Measurements from ENCODE around the gene FGD2.

- TF ChIP-seq CTCF (IDR thresholded peaks at IDR 0.05) (no peak), EP300 (IDR thresholded peaks at IDR 0.05; ENCODE audit: low read depth) (no peak), POLR2AphosphoS5 (IDR thresholded peaks at IDR 0.05) (no peak)
These were observed 54.7 kb downstream of the FGD2 start for GRCh38 chr6:37060195-37060559.

Measured in transverse colon (tissue), 4 donors.